Endodermal cell (in vitro differentiated cells): ENCODE results near the gene CENPX. TPM values are rescaled to one million over a fixed set of nuclear protein-coding genes. Genes with fewer than 3 reads are reported as not detected.

ENCODE experiments used
- DNase-seq: peaks from one replicate; pipeline ENCODE4 v3.0.0-alpha.2; 2017
- H3K27ac ChIP-seq: 2 replicates; pipeline ENCODE4 v1.5.1; 2013; ENCODE audit warnings: mild to moderate bottlenecking, low read depth, low read length, moderate library complexity
- H3K27me3 ChIP-seq: 2 replicates; pipeline ENCODE4 v1.6.1; 2013; ENCODE audit warnings: mild to moderate bottlenecking, low read length, moderate library complexity; ENCODE audit not compliant: insufficient read depth, control insufficient read depth, poor library complexity, severe bottlenecking
- H3K36me3 ChIP-seq: 2 replicates; pipeline ENCODE4 v1.7.0; 2013; ENCODE audit warnings: mild to moderate bottlenecking, low read length, moderate library complexity; ENCODE audit not compliant: control insufficient read depth, insufficient read depth
- H3K4me1 ChIP-seq: one replicate; pipeline ENCODE4 v1.7.0; 2013; ENCODE audit warnings: low read length; ENCODE audit not compliant: control insufficient read depth, insufficient read depth
- H3K4me3 ChIP-seq: 2 replicates; pipeline ENCODE4 v1.5.1; 2013; ENCODE audit warnings: mild to moderate bottlenecking, low read length, moderate library complexity
- H3K9ac ChIP-seq: 2 replicates; pipeline ENCODE4 v1.6.1; 2013; ENCODE audit warnings: mild to moderate bottlenecking, low read length, moderate library complexity; ENCODE audit not compliant: poor library complexity, severe bottlenecking; ENCODE audit errors: extremely low read depth
- H3K9me3 ChIP-seq: 2 replicates; pipeline ENCODE4 v1.6.1; 2013; ENCODE audit warnings: mild to moderate bottlenecking, low read length, moderate library complexity; ENCODE audit not compliant: control insufficient read depth
- H3K27ac Mint-ChIP-seq: 2 replicates; pipeline ENCODE4 v1.8.0; 2020; ENCODE audit warnings: mixed read lengths
- H3K27me3 Mint-ChIP-seq: 2 replicates; pipeline ENCODE4 v1.8.0; 2021; ENCODE audit warnings: mild to moderate bottlenecking, mixed read lengths; ENCODE audit not compliant: insufficient read depth
- H3K36me3 Mint-ChIP-seq: 2 replicates; pipeline ENCODE4 v1.8.0; 2020; ENCODE audit warnings: low read depth, mixed read lengths
- H3K4me1 Mint-ChIP-seq: 2 replicates; pipeline ENCODE4 v1.8.0; 2020; ENCODE audit warnings: mixed read lengths
- H3K4me3 Mint-ChIP-seq: 2 replicates; pipeline ENCODE4 v1.8.0; 2020; ENCODE audit warnings: mild to moderate bottlenecking, moderate library complexity, mixed read lengths
- H3K9me3 Mint-ChIP-seq: 2 replicates; pipeline ENCODE4 v1.8.0; 2020; ENCODE audit warnings: mild to moderate bottlenecking, mixed read lengths
- WGBS, 2 experiments: methylation state at CpG; one replicate each; pipeline versions ENCODE4 v1.1.5 to v1.1.7; 2013; ENCODE audit warnings: missing lambda C conversion rate in 2 of 2, mixed read lengths in 1 of 2; ENCODE audit not compliant: insufficient coverage in 1 of 2, insufficient read length in 1 of 2; 5-methylcytosine and 5-hydroxymethylcytosine counted together
- total RNA-seq, 2 donors: library from RNA; stranded (reverse); fragmentation: NEBNext Ultra II Directional in 1 of 2; extraction: Animal tissue kit (Norgen Biotek cat#: 25700) in 1 of 2; gene quantifications; 2 replicates in 1 of 2; 3 replicates in 1 of 2; pipeline ENCODE4 v1.2.1, GENCODE V29; 2021
- TF ChIP-seq, protein P1 (sequence below): fragments of 200-600 bp; sonication (generic); conservative IDR thresholded peaks from 2 replicates; pipeline ENCODE4 v1.5.0; 2021; ENCODE audit warnings: antibody characterized with exemption, mild to moderate bottlenecking

The CENPX gene
- total RNA-seq, 2 donors from 2014 or later = 80.0 to 85.0 TPM

DNA sequence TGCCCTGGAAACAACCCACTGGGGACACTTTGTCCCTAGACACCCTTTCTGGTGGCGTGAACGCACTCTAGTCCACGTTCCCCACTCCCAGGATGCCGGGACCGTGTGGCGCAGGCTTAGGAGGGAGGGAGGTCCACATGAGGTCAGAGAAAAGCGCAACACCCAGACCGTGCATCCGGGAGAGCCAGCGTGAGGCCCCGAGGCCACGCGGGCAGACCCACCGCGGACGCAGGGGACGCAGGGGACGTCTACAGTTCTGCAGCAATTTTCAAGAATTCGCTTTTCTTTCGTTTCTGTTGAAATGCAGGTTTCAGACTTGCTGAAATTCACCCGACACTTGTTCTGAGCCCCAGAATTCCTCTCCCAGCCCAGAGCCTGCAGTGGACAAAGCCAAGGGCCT is 24.2 kb upstream of the CENPX start:
- no peaks in the 10 kb centered on the region for H3K27me3 ChIP-seq
- H3K36me3 Mint-ChIP-seq = peaks cover 11% of the 10 kb centered on the region
- peaks cover 22% of the 10 kb centered on the region for H3K36me3 ChIP-seq
- H3K4me1 Mint-ChIP-seq = peaks cover 4% of the 10 kb centered on the region
- no peak overlapping the region for H3K27ac ChIP-seq
- H3K9ac ChIP-seq = no peak overlapping the region
- 97 to 98% methylated on average over 21 of the region's 21 CpGs for WGBS, 2 experiments
- no peaks in the 10 kb centered on the region for H3K27me3 Mint-ChIP-seq
- TF ChIP-seq, protein P1, sequence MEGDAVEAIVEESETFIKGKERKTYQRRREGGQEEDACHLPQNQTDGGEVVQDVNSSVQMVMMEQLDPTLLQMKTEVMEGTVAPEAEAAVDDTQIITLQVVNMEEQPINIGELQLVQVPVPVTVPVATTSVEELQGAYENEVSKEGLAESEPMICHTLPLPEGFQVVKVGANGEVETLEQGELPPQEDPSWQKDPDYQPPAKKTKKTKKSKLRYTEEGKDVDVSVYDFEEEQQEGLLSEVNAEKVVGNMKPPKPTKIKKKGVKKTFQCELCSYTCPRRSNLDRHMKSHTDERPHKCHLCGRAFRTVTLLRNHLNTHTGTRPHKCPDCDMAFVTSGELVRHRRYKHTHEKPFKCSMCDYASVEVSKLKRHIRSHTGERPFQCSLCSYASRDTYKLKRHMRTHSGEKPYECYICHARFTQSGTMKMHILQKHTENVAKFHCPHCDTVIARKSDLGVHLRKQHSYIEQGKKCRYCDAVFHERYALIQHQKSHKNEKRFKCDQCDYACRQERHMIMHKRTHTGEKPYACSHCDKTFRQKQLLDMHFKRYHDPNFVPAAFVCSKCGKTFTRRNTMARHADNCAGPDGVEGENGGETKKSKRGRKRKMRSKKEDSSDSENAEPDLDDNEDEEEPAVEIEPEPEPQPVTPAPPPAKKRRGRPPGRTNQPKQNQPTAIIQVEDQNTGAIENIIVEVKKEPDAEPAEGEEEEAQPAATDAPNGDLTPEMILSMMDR = no peak
- H3K4me3 ChIP-seq = no peak overlapping the region
- no peak for DNase-seq
- no peak overlapping the region for H3K27ac Mint-ChIP-seq
- no peak overlapping the region for H3K4me3 Mint-ChIP-seq
- H3K9me3 ChIP-seq = no peaks in the 10 kb centered on the region
- H3K9me3 Mint-ChIP-seq = no peaks in the 10 kb centered on the region
- no peaks in the 10 kb centered on the region for H3K4me1 ChIP-seq

DNA sequence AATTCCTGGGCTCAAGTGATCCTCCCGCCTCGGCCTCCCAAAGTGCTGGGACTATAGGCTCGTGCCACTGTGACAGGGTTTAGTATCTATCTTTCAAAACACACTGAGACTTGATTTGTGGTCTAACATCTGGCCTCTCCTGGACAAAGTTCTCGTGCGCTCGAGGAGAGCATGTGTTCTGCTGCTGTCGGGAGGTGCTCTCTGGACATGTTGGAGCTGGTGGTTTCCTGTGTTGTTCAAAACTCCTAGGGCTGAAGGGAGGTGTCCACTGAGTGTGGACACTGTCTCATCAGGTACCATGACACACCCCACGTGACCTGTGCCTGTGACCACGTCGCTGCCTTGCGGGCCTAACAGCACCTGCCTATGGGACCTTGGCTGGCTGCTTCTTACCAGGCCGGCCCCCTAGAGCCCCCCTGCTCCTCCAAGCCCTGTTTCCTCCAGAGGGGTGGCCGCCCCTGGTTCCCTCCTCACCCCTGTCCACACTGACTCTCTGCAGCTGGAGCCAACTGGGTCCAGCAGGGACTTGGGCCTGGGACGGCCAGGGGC is 23.3 kb upstream of the CENPX start:
- peaks cover 6% of the 10 kb centered on the region for H3K9me3 Mint-ChIP-seq
- H3K4me3 Mint-ChIP-seq = no peak overlapping the region
- DNase-seq = no peak
- peaks cover 4% of the 10 kb centered on the region for H3K4me1 Mint-ChIP-seq
- Histone ChIP-seq H3K4me3 (no peak overlapping the region), H3K9me3 (no peaks in the 10 kb centered on the region), H3K9ac (no peak overlapping the region), H3K36me3 (peaks cover 22% of the 10 kb centered on the region), H3K27me3 (no peaks in the 10 kb centered on the region), H3K27ac (no peak overlapping the region), H3K4me1 (no peaks in the 10 kb centered on the region)
- WGBS, 2 experiments = 90 to 92% methylated on average over 7 to 14 of the region's 14 CpGs
- peaks cover 11% of the 10 kb centered on the region for H3K36me3 Mint-ChIP-seq
- TF ChIP-seq, protein P1 = no peak
- H3K27me3 Mint-ChIP-seq = peaks cover 6% of the 10 kb centered on the region
- no peak overlapping the region for H3K27ac Mint-ChIP-seq

DNA sequence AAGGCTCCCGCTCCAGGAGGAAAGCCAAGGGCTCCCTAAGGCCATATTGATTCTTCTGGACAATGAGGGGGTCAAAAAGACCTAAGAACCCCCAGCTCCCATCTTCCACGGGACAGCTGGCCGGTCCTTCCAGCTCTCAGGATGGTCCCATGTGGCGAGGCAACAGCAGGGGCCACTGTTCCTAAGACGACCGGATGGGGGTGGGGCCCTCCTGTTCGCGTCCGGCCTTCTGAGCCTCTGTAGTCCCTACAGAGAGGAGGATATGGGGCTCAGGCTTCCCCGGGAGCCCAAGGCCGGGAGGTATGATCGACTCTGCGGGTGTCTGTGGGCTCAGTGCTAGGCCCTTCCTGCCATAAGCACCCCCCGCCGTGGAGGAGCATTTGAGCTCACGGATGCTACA is 20.8 kb upstream of the CENPX start:
- H3K4me1 Mint-ChIP-seq = no peaks in the 10 kb centered on the region
- no peak overlapping the region for H3K4me3 ChIP-seq
- no peak overlapping the region for H3K27ac Mint-ChIP-seq
- H3K27ac ChIP-seq = no peak overlapping the region
- H3K4me1 ChIP-seq = no peaks in the 10 kb centered on the region
- DNase-seq = no peak
- H3K27me3 ChIP-seq = no peaks in the 10 kb centered on the region
- H3K36me3 ChIP-seq = peaks cover 14% of the 10 kb centered on the region
- H3K9ac ChIP-seq = no peak overlapping the region
- H3K27me3 Mint-ChIP-seq = peaks cover 13% of the 10 kb centered on the region
- H3K9me3 Mint-ChIP-seq = peaks cover 6% of the 10 kb centered on the region
- TF ChIP-seq, protein P1 = no peak
- no peaks in the 10 kb centered on the region for H3K9me3 ChIP-seq
- H3K4me3 Mint-ChIP-seq = no peak overlapping the region
- H3K36me3 Mint-ChIP-seq = peaks cover 11% of the 10 kb centered on the region
- WGBS, 2 experiments = 72 to 75% methylated on average over 12 to 16 of the region's 16 CpGs
